Middle frontal gyrus (tissue), 1 donor: ENCODE data around the gene PTMS.

Source experiments
- DNase-seq: peaks from one replicate; pipeline ENCODE4 v3.0.0-alpha.2; 2015; ENCODE audit warnings: low spot score; ENCODE audit errors: extremely low spot score

The PTMS gene

DNA sequence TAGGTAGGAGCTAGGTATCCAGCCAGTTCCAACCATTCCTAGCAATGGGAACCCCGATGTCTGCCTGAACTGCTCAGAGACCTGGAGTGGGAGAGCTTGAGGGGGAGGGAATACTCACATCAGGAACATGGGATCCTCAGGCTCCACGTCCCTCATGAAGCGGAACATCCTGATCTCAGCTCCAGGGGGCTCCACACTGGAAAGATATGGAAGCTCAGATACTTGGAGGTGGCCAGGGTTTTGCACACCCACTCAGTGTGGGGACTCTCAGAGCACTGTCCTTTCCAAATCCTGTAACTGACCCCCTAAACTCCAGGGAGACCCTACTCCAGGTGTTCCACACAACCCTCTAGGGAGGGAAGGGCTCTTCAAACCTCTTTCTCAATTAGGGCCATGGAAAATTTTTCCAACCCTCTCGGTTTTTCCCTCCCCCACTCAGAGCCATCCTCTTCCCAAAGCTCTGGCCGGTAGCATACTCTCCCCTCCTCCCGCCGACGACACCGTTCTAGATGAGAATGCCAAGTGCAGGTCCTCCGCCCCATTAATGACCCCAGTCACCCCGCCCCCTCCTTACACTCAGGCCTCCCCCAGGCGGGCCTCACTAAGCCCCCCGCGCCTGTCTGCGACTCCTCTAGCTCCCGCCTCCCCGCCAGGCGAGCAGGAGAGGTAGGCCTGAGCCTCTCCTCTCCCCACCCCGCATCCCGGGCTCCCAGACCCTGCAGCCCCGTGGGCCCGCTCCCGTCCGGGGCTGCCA, 13.8 kb upstream of the PTMS start:
- DNase-seq = peak; percentile 29

DNA sequence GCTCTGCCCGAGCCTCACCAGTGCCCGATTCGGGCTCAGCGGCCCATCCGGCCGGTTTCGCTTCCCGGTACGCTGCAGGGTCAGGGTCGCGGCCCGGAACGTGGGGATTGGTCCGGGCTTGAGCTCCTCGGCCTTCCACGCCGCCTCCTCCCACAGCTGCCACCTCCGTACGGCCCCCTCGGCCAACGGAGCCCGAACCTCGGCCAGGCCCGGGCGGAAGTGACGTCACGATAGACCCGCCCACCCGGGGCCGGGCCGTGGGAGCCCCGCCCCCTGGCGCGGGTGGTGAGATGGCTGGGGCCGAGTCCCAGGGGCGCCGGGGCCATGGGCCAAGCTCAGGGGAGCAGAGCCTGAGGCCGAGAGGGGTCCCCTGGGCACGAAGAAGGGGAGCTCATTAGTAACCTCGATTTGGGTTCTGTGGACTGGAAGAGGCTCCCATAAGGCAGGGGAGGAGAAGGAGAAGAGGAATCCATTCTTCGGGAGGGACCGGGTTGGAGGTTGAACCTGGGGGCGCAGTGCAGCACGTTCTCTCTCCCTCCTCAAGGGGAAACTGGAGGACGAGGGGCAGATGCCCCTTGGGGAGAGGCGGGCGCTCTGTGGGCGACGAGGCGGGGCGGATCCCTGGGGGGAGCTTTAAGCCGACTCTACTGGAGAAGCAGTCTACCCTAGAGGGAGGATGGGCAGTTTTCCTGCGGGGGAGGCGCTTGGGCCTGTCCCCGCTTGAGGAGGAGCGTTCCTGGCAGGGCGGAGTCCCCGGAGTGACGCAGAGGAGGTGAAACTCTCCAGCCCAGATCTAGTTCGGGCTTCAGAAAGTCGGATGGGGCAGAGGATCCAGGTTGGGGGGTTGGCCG, 13.0 kb upstream of the PTMS start, which contains the start of gene MLF2:
Gene MLF2, minus strand, starts transcription at position 221 of the 851 bp plus-strand sequence. CDS start 807 bp downstream, outside the sequence.
- peak; percentile 95 for DNase-seq

DNA sequence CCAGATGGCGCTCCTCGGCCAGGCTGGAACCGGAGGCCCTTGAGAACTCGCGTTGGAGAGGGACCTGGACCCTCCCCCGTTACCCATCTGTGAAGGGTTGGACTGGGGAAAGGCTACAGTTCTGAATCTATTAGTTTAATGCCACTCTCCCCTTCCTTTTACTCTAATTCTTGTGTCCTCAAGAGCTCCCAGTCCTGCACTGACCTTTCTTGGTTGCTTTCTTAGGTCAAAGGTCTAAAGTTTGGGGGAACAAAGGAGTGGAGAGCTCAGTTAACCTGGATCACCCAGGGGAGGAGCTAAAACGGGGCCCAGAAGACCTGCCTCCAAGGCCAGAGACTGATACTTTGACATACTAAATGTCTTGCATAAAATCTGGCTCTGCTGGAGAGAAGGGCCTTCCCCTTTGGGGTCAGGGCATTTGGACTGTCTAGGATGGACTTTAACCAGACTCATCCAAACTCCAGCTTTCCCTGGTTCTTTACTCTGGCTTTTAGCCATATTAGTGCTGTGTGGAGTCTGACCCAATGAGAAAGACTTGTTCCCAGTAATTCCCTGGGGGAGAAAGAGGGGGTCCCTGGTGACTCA, 12.3 kb upstream of the PTMS start:
- no peak for DNase-seq

DNA sequence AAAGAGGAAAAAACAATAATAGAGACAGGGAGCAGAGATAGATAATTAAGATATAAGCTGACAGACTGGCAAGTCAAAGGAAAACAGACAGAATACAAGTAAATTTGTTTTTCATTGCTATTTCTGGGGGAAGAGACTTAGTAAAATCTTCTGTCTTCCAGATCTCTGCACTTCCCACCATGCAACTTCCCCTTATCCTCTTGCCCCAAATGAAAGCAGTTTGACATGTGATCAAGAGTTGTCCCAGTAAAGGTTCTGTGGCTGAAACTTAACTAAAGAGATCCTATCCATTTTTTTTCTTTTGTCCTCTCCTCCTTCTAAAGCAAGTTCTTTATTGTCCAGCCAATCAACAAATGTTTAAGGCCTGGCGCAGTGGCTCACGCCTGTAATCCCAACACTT, 11.8 kb upstream of the PTMS start:
- DNase-seq = no peak

DNA sequence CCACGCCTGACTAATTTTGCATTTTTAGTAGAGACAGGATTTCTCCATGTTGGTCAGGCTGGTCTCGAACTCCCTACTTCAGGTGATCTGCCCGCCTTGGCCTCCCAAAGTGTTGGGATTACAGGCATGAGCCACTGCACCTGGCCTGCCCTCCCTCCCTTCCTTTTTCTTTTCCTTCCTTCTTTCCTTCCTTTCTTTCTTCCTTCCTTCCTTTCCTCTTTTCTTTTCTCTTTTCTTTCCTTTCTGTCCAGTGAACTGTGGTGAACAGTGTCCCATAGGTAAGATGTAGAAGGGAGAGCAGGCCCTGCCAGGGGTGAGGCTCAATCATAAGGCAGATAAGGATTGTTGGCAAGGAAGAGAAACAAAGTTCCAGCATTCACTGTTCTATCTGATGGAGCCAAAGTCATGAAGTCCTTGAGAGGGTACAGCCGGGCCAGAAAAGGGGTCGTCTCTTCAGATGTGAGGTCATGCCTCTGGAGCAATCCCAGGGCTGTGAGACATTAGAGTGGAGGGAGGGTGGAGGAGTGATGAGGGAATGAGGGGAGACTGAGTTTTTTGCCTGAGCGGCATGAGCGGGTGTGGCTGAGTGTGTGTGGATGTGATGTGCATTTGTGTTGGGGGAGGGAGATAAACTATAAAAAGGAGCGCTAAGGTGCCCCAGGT, 9.0 kb upstream of the PTMS start:
- no peak for DNase-seq

DNA sequence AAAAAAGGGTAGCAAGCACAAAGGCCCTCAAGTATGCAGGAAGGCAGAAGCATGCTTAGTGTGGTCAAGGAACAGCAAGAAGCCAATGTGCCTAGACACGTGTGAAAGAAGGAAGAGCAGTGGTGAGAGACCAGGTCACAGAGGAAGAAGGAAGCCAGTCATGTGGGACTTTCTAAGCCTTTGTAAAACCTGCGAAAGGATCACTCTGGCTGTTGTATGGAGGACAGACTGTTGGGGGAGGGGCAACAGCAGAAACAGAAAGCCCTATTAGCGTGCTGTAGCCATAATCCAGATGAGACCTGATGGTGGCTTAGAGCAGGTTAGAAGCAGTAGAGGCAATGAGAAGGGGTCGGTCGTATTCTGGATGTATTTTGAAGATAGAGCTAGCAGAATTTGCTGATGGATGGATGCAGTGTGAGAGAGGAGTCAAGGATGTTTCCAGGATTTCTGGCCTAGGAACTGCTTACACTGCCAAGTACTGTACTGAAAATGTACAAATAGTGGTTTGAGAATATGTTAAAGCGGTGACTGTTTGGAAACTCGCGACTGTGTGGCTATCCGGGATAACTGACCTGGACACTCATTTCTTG, 7.6 kb upstream of the PTMS start:
- DNase-seq = no peak

DNA sequence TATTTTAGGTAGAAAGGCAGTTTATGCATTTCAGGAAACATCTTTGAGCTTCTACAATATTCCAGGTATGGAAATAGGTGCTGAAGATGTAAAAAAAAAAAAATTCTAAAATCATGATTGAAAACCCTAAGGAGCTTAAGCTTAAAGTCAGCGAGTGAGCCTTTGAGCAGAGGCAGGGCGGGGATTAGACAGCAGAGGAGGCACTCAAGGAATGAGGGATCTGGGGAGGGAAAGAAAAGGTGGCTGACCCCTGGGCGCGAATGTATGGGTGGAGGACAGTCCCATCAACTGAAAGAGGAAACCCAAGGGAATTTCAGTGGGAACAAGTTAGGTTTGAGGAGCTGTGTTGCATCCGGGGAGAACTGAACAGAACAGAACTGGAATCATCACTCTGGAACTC, 6.4 kb upstream of the PTMS start:
- DNase-seq = no peak

DNA sequence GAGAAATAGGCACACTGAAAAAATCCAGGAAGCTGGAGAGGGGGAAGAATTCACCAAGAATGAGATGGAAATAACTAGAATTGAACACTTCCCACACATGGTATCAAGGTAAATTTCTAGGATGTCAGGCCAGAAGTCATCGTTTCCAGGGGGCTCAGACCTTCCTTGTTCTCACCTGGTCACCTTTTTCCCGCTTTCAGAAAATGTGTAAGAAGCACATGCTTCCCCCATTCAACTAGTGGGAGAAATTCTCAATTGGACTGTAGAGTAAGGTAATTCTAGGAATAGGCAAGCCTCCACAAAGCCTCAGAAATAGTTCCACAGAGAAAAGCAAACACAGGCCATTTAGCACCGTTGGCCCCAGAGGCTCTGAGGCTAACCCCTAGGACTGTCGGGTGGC, 2.8 kb upstream of the PTMS start:
- DNase-seq = no peak

DNA sequence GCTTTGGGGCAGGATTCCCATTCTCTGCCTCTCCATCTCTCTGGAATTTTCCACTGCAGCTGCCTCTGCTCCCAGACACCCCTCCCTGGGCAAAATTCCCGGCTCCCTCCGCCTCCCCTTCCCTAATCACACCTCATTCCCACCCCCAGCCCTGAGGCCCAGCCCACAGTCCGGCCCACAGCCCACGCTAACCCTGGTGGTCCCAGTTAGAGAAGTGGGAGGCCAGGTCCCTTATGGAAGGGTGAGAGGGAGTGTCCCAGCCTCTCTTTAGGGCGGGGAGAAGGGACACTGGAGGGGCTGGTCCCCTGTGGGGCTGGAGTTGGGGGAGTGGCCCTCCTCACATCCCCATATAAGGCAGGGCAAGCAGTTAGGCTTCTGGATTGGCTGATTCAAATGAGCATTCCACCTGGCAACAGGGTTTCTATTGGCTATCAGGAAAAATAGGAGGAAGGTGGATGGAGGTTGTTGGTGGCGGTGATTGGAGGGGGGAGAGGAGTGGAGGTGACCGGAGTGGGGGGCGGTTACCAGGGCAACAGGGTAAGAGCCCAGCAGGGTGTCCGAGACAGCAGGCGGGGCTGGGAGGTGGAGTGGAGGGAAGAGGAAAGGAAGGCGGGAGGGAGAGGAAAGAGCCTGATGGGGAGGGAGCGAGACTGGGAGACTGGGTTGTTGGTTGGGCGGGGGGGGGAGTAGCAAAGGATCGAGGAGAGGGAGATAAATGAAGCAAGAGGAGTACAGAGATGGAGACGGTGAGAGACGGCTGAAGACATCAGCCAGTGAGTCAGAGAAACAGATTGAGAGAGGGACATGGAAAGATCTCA, 1.9 kb upstream of the PTMS start:
- DNase-seq = peak; percentile 85

DNA sequence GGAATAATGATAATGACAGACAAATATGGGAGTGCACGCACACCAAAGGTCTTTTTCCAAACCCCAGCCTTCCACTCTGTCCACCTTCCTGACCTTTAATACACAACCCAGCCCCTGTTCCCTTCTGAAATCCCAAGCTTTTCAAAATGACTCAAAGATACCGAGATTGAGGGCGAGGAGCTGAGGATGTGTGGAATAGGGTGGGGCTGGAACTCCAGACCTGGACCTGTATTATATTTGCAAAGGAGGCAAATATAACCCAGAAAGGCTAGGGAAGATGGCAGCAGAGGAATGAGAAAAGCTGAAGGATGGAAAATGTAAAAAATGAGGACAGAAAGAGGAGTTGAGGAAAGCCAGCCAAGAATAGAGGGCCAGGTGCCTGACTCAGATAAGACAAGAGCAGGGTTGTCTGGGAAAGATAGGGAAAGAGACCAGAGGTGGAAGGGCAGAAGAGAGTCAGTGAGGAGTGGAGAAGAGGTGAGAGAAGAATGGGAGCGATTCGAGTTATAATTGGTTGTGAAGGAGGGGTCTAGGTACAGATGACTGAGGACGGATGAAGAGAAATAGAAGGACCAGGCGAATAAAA, 1.0 kb upstream of the PTMS start:
- DNase-seq = no peak

DNA sequence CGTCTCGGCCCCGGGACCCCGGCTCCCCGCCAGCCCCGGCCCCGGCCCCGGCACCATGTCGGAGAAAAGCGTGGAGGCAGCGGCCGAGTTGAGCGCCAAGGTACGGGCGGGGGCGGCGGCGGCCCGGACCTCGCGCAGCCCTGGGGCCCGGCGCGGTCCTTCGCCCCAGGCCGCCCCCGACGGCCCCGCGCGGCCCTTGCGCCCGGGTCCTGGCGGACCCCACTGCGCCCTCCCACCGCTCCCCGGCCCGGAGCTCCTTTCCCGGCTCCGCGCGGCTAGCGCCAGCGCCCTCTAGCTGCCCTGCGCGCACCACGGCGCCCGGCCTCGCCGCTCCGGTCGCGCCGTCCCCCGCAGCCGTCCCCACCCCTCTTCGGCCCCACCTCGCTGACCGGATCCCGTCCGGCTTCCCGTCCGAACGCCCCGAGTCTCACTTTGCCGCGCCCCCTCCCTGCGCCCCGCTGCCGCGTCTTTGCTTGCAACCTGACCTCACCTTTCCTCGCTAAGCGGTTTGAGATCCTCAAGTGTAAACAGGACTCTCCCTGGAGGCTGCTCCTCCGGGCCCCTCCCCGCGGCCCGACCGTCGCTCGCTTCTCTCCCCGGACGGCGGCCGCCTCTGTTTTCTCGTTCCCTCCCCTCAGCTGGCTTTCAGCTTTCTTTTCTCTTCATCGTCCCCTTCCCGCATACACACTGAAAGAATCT, 637 bp downstream of the PTMS start:
- DNase-seq = no peak

DNA sequence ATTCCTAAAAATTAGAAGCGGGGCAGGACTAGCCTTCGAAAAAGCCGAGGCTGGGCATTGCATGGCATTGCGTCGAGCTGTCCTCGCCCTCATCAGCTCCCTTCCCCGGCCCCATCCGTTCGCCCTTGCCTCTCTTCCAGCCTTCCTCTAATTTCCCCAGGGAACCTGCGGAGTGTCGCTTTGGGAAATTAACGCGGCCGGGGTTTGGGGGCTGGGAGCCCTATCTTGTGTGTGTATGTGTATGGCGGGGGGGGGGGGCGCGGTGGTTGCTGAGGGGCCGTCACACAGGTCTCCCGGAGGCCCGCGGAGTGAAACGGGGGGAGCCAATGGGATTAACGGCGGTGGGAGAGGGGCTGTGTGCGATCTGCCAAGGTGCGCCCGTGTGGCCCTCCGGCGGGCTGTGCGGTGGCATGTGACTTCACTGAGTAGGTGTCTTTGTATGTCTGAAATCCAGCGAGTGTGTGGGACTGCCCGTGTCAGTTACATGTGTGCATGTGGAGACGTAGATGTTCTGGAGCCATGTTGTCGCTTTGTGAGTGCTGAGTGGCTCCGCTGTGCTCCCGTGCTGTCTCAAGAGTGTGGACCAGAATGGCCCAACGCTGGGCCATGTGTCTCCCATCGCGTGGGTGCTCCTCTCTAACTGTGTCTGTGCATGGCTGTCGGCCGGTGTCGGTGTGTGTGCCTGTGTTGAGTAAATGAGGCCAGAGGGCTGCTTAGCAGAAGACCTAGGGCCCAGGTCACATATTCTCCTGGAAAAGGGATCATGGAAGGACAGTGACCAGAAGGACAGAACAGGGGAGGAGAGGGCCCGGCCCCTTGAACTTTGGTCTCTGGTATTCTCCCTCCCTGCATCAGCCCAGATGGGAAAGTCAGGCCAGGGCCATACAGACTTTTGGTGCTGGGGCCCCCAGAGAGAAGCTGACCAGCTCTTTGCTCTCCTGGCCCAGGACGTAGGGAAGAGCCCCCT, 1.5 kb downstream of the PTMS start:
- no peak for DNase-seq

DNA sequence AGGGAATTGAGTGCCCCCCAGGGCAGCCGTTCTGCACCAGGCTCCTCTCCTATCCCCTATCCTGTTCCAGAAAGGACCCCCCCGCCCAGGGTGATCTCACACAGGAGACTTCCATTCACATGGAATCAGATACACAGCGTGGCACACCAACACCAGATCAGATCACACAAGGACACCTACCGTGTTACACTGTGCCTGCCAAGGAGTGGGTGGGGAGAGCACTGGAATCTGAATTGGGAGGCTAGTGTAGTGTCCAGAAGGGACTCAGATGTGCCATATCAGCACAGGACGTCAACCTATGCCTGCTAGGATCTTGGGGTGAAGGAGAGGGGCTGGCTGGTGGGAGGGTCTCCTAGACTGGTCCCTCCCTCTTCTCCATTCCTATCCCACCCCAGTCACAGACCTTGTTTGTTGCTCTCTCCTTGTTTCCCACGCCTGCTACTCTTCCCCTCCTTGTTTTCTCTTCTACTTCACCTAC, 2.3 kb downstream of the PTMS start:
- no peak for DNase-seq

DNA sequence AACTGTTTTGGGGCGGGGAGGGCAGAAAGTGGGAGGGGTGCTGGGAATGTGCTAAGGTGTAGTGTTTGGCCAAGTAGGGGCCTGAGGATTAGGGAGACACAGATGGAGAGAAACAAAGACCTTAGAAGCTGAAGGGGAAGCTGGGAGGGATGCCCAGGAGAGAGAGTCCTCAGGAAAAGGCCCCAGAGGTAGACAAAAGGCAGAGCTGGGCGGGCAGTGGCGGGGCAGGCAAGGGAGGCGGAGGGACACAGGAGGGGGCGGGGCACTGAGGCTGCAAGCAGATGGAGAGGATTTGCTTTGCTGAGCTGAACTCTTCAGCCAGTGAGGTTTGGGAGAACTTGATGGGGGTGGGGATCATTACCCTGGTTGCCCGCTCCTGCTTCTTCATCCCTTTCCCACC, 2.8 kb downstream of the PTMS start:
- DNase-seq = no peak

DNA sequence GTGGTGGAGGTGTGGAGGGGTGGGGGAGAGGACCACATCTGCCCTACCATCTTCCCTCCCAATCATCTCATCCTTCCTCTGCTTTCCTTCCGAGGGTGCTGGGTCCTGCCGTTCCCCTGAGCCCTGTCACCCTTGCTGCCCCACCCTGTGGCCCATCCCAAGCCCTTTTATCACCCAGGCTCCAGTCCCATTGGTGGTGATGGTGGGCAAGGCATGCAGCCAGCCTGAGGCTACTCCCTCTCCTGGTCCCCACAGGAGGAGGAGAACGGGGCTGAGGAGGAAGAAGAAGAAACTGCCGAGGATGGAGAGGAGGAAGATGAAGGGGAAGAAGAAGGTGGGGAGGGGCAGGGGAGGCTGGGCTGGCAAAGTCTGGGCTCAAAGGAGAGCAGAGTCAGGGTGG, 3.5 kb downstream of the PTMS start:
- DNase-seq = no peak

DNA sequence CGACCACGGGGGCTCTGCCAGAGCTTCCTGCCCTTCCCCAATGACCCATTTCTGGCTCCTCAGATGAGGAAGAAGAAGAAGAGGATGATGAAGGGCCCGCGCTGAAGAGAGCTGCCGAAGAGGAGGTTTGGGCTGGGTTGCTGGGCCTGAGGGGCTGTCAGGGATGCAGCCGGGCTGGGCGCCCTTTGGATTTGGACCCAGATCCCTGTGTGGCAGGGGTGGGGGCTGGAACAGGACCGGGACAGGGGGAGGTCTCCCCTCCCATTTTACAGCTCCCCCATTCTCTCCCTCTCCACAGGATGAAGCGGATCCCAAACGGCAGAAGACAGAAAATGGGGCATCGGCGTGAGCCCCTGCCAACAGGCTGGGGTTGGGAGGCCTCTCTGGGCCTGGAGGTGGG, 3.9 kb downstream of the PTMS start:
- DNase-seq = no peak

DNA sequence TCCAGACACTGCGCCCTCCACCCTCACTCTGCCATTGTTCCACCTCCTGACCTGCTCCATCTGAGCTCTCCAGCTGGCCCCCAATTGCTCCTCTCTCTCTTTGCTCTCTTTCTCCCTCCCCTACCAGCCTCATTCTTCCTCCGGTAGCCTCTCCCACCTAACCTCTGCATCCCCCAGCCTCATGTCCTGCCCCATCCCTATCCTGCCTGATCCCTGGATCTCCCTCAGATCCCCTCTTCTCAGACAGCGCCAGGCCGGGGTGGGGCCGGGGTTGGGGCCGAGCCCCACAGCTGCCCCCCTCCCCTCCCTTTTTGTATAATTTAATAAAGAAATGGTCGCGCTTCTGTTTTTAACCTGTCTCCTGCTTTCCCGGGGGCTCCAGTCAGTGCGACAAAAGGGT, 4.4 kb downstream of the PTMS start:
- DNase-seq = no peak

DNA sequence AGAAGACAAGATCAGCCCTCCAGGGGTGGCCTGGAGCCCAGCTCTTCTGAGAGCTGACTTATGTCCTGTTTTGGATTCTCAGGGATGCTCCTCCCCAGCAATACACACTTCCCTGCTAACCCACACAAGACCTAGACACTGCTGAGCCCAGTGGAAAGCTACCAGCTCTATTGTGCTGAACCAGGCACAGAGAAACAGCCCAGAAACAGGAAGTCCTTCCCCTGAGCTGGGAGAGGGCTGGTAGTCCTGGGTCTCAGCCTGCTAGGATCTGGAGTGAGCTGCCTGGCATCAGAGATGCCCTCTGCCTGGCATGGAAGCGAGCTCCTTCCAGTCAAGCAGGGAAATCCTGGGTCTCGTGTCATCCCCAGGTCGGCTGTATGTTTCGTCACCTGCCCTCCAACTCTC, 4.9 kb downstream of the PTMS start:
- DNase-seq = no peak
